OCI-LY7 (cell line): ENCODE measurements around the gene HMGN4.

ENCODE experiments used
- EZH2phosphoT487 ChIP-seq: fragments of 200-600 bp; sonication (generic); IDR thresholded peaks from 2 replicates; pipeline ENCODE4 v1.6.1; 2018; ENCODE audit warnings: low read depth, borderline replicate concordance, mild to moderate bottlenecking, mixed run types, antibody characterized with exemption, low read length, moderate library complexity, mixed read lengths
- TF ChIP-seq, protein P1 (sequence below): fragments of 200-600 bp; sonication (generic); conservative IDR thresholded peaks from 2 replicates; pipeline ENCODE4 v1.5.1; 2014; ENCODE audit warnings: mild to moderate bottlenecking, antibody characterized with exemption, low read length, moderate library complexity, mixed read lengths

DNA sequence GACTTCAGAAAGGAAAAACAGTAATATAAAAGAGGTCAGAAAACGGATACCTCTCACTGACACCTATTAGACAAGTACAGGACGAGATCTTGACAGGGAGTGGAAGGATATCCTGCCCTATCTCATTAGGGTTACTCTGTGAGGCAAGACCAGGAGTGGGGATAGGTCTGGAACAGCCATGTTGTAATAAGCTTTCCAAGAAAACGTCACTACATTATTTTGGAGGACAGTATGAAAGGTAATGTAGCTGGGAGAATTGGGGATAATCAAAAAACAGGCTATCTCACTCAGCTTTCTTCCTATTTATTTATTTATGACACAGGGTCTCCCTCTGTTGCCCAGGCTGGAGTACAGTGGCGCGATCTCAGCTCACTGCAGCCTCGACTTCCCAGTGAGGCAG, 25.3 kb downstream of the HMGN4 start:
- TF ChIP-seq, protein P1, sequence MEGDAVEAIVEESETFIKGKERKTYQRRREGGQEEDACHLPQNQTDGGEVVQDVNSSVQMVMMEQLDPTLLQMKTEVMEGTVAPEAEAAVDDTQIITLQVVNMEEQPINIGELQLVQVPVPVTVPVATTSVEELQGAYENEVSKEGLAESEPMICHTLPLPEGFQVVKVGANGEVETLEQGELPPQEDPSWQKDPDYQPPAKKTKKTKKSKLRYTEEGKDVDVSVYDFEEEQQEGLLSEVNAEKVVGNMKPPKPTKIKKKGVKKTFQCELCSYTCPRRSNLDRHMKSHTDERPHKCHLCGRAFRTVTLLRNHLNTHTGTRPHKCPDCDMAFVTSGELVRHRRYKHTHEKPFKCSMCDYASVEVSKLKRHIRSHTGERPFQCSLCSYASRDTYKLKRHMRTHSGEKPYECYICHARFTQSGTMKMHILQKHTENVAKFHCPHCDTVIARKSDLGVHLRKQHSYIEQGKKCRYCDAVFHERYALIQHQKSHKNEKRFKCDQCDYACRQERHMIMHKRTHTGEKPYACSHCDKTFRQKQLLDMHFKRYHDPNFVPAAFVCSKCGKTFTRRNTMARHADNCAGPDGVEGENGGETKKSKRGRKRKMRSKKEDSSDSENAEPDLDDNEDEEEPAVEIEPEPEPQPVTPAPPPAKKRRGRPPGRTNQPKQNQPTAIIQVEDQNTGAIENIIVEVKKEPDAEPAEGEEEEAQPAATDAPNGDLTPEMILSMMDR: no peak
- TF ChIP-seq EZH2phosphoT487: no peak
